ENCODE measurements around the gene PAQR5.
"Not testable (repeated sequence)": the region's sequence is repeated elsewhere in the genome, so short reads cannot be mapped to it uniquely, and the experiment has no call there.

The PAQR5 gene

GRCh38 chr15:69375151-69375790 is 76.6 kb downstream of the PAQR5 start:
- H3K4me3 ChIP-seq (ENCODE audit: low read length): no peak overlapping the region
- no peak for TF ChIP-seq CTCF (conservative IDR thresholded peaks at IDR 0.05; ENCODE audit: low read length)
- no peak for DNase-seq (ENCODE audit: low read depth)

GRCh38 chr15:69377216-69377970 is 78.7 kb downstream of the PAQR5 start:
- no peak for TF ChIP-seq CTCF (conservative IDR thresholded peaks at IDR 0.05; ENCODE audit: low read length)
- no peak overlapping the region for H3K4me3 ChIP-seq (ENCODE audit: low read length)
- DNase-seq (ENCODE audit: low read depth): no peak

- peak; percentile 22 for DNase-seq (ENCODE audit: low read depth)
- H3K4me3 ChIP-seq (ENCODE audit: low read length): no peak overlapping the region
- peak; percentile 34 for TF ChIP-seq CTCF (conservative IDR thresholded peaks at IDR 0.05; ENCODE audit: low read length)
These were observed 81.5 kb downstream of the PAQR5 start for GRCh38 chr15:69380100-69380725.

GRCh38 chr15:69380726-69381105 is 82.0 kb downstream of the PAQR5 start:
- H3K4me3 ChIP-seq (ENCODE audit: low read length): no peak overlapping the region
- TF ChIP-seq CTCF (conservative IDR thresholded peaks at IDR 0.05; ENCODE audit: low read length): no peak
- DNase-seq (ENCODE audit: low read depth): no peak

- not testable (repeated sequence) for H3K4me3 ChIP-seq (ENCODE audit: low read length); DNase-seq (ENCODE audit: low read depth)
These were observed 83.5 kb downstream of the PAQR5 start for GRCh38 chr15:69382176-69382575.

GRCh38 chr15:69384066-69384465 is 85.4 kb downstream of the PAQR5 start:
- H3K4me3 ChIP-seq (ENCODE audit: low read length); DNase-seq (ENCODE audit: low read depth): not testable (repeated sequence)

GRCh38 chr15:69384626-69385598 is 86.2 kb downstream of the PAQR5 start:
- no peak overlapping the region for H3K4me3 ChIP-seq (ENCODE audit: low read length)

More at GRCh38 chr15:69384626-69385598, 86.2 kb downstream of the PAQR5 start:
- DNase-seq (ENCODE audit: low read depth): no peak
- TF ChIP-seq CTCF (conservative IDR thresholded peaks at IDR 0.05; ENCODE audit: low read length): no peak
